Effector CD4-positive, alpha-beta T cell (primary cell): ENCODE results near the gene GPR183.

Experiments
- DNase-seq: peaks from one replicate; pipeline ENCODE4 v3.0.0-alpha.2; 2020

Gene GPR183

DNA sequence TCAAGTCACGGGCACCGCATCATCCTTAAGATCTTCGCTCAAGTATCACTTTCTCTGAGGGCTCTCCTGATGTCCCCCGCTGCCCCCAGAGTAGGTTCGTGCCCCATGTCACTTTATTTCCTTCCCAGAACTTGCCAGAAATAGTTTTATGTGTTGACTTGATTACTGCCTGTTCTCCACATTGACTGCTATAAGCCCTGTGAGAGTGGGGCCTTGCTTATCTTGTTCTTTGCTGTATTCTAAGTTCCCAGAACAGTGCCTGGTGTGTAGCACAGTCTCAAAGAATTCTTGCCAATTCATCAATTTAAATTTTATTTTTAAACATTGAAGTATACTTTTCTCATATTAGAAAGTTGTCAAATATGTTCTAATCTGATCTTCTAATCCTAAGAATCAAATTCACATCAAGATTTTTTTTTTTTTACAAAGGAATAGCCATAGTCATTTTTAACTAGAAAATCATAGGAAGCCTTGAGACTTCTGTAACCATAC, 32.1 kb upstream of the GPR183 start:
- no peak for DNase-seq

DNA sequence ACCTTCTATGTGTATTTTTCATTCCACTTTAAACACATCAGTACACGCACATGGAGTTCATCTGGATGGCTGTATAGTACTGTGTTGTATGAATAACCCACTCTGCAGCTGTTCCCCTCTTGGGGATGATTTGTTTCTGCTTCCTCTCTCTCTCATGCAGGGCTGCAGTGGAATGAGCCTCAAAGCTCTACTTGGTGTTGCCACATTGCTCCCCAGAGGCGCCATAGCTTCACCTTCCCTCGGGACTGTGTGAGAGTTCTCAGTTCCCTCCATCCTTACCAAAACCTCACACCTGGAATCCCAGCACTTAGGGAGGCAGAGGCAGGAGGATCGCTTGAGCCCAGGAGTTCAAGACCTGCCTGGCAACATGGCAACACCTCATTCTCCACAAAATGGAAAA, 28.4 kb upstream of the GPR183 start:
- no peak for DNase-seq

DNA sequence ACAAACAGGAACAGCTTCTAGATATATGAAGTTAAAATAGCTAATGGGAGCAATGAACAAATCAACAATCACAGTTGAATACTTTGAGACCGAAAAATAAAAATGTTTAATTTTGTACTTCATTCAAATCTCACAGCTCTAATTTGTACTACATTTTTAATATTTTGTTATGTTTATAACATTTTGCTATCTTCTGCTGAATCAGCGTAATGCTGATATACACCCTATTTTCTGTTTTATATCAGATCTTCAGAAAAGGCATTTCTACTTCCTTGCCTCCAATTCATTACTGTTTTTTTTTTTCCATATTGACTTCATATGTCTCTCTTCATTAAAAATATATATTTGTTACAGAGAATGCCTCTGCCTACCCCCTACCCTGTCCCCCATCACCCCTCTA, 27.9 kb upstream of the GPR183 start:
- DNase-seq = no peak

DNA sequence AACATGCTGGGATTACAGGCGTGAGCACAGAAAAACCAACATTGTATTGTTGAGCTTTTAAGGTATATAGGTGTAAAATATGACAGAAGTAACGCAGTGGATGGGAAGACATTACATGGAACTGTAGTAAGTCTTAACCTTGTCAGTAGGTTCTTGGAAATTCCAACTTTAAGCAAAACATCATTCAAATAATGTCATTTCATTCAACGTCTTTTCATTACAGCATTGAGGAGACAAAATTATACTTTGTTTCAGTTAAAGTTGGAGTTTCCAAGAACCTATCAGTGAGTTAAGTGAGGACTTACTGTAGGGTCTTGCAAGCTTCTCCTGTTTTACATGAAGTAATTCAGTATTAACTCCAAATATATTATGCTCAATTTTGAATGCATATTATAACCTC, 27.0 kb upstream of the GPR183 start:
- no peak for DNase-seq

DNA sequence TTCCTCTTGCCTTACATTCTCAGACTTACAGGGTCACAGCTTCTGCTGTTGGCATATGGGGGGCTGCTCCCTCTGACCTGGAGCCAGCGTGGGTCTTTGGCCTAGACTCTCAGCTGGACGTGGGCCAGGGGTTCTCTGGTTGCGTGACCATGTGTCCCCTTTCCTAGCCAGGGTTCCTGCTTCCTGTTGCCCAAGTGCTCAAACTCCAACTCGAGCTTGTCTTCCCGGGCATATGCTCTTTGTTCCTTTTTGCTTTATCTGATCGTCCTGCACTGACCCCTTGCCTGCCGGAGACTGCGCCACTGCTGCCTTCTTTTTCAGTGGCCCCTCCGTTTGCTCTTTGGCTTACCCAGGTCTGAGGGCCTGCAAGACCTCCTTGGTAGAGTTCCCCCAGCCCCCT, 25.3 kb upstream of the GPR183 start:
- no peak for DNase-seq

DNA sequence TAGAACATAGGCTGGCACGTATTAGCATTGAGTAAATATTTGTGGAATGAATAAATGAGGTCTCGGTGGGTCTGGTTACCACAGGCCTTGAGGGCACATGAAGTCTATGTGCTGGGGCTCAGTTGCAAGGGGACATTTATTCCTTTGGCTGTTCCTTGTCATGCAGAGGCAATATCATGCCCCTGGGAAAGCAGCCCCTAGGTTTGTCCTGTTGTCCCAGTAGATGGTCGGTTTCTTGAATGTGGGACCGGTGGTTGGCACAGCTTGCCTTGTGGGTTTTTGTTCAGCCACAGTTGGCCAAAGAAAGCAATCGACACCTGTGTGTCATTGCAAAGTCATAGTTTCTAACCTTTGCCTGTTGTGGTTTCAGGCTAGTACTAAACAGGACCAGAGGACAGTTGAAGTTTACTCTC, 24.7 kb upstream of the GPR183 start:
- no peak for DNase-seq

DNA sequence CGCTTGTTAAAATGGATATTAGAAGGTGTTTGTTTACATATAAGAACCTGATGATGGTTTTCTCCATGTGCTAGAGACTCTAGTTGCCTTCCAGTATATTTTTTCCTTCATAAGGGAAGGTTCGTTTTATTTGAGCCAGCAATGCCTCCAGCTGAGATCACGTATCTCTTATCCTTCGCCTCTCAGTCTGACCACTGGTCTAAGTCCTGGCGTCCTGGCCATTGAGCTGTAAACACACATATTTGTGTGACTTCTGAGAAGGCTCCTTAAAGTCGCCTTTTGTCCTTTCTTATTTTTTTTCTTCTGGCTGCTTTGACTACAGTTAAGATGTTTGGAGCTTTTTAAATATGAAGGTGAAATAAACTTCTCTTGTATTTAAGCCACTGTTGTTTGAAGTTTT, 23.7 kb upstream of the GPR183 start:
- no peak for DNase-seq

DNA sequence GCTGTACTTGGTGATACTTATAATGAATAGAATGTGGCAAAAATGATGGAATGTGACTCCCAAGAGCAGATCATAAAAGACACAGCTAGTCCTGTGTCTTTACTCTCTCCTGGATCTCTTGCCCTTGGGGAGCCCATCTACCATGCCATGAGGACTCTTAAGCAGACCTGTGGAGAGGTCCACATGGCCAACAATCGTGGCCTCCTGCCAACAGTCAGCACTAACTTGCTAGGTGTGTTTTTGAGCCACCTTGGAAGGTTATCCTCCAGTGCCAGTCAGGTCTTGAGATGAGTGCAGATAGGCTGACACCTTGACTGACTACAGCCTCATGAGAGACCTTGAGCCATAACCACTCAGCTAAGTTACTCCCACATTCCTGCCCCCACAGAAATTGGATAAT, 22.3 kb upstream of the GPR183 start:
- no peak for DNase-seq

DNA sequence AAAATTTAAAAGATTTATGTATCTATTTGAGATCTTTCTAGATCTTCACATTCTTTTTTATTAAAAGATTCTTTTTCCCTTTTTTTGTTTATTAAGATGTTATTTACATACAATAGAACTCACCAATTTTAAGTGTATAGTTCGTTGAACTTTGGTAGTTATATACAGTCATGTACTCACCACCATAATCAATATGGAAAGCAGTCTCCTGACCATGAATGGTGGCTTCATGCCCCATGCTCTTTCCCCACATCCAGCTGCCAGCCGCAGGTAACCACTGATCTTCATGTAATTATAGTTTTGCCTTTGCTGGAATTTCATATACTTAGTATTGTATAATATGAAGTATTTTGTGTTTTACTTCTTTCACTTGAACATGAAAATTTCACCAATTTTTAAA, 20.6 kb upstream of the GPR183 start:
- no peak for DNase-seq

DNA sequence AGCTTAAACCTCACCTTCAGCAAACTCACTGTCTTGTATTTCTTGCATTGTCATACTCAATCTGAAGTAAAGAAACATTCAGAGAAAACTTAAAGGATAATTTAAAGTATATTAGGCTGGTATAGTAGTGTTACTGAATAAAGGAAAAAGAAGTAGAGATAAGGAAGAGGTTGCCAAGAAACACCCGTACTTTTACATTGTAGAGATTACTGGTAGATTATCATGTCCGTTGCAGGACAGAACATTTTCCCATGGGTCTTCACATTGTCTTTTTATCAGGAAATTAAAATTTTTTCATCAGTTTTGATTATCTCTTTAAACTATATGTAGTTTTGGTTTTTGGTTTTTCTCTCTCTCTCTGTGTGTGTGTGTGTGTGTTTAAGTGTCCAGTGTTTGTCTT, 19.9 kb upstream of the GPR183 start:
- no peak for DNase-seq

DNA sequence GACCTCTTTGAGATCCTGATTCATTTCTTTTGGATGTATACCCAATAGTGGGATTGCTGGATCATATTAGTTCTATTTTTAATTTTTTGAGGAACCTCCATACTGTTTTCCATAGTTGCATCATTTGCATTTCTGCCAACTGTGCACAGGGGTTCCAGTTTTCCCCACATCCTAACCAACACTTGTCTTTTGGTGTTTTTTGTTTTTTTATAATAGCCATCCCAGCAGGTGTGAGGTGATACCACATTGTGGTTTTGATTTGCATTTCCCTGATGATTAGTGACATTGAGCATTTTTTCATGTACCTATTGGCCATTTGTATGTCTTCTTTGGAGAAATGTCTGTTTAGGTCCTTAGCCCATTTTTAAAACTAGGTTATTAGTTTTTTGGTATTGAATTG, 18.8 kb upstream of the GPR183 start:
- no peak for DNase-seq

DNA sequence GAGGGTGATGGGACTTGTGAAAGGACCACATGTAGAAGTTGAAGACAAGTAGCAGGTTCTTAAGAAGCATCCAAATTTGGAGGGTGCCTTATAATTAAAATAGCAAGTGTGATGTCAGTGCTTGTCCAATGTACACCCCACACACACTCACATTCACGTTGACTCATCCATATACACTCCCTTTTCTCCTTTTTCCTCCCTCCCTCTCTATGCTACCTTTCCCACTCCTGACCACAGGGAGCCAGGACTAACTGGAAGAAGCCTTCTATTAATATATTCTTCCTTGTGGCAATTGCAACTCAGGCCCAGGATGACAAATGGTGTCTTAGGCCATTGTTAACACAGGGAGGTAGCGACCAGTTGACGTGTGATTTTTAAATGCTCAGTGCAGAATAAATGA, 16.3 kb upstream of the GPR183 start:
- no peak for DNase-seq

DNA sequence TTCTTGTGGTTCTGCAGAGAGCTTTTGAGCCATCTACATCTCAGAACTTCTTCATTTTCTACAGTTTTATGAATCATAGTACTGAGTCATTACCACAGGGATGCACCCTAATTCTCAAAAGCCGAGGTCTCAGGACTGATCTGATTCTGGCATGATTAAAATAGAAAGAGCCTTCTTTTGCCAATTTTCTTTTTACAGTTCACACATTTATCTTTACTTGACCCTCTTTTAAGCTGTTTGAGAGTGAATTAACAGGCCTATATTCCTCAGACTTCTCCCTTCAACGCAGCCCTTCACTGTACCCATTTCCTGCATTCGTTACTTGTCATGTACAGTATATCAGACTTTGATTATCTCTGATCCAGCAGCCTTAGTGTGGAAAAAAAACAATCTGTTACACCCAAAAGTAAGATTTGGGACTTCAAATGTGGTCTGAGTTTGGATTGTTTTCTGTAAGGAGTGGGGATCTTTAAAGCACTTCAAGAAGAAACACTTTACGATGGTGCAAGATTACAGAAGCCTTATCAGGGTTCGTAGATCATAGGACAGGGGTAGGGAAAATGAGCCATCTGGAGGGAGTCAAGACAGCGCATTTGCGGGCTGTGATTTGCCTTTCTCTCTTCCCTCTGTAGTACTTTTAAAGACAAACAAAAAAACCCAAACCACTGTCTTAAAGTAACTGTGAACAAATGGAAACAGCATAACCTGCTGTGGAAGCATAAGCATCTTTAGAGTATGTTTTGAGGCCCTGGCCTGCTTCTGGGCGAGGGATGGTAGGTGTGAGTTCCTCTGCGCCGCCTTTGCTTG, 15.3 kb upstream of the GPR183 start:
- peak; percentile 34 for DNase-seq

DNA sequence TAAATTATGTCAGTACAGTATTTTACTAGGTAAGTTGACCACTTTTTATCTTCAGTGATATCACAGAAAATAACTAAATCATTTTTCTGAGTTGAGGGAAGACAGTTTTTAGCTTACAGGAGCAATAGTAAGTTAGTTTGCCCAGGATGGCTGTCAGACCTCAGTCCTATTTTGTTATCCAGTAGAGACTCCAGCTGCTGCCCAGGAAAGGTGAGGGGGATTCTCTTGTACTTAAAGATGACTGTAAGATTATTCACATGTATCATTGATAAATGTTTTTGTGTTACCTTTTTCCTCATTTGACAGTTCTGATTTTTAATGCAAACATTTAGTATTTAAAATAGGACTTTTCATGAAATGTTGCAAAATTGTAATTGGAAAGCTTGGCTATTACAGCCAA, 14.5 kb upstream of the GPR183 start:
- no peak for DNase-seq

DNA sequence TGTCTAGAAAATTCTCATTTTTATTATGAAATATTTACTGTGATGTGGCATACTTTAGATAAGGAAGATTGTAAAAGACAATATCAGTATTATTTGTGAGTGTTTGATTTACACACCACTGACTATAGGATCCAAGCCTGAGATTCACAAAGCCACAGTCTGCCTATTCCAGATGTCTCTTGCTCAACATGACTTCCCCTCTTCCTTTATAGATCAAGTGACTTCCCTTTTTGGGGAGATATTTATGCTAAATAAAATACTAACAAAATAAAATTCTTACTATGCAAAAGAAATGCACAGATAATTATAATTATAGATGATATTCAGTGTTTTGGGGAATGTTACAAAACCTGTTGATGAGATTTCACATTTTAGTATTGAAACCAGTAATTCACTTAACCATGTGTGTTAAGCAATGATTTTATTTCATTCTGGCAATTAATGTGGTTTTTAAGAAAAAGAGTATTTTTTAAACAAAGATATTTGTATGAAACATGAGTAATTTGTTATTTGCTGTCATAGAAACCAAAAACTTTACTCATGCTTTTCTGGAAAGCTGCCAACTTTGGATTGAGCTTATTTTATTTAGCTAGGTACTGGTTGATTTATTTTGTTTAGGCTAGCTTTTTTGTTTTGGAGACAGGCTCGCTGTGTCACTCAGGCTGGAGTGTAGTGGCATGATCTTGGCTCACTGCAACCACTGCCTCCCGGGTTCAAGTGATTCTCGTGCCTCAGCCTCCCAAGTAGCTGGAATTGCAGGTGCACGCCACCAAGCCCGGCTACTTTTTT, 13.7 kb upstream of the GPR183 start:
- DNase-seq = peak; percentile 43

DNA sequence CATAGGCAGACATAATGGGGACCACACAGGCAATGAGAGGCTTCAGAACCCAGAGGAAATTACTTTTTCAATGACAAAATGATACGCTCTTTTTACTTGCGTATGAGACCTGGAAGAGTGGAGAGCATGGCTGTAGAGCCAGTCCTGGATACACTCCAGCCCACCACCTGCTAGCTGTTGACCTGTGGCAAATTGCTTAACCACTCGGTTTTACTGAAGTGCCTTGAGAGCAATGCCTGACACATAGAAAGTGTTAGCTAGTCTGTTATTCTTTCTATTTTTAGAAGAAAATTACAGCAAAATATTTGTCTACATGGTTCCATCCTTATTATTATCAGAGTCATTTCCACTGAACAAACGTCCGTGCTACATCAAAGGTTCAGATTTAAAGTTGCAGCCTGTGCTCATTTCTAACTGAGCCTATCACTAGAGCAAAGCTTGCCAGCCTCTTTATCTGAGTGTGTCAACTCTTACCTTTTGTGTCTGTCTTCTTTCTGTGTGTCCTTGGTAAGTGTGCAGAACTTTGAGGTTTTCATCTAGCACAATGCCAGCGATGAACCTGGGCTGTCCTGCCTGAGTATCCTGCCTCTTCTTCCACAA, 9.6 kb upstream of the GPR183 start:
- no peak for DNase-seq

DNA sequence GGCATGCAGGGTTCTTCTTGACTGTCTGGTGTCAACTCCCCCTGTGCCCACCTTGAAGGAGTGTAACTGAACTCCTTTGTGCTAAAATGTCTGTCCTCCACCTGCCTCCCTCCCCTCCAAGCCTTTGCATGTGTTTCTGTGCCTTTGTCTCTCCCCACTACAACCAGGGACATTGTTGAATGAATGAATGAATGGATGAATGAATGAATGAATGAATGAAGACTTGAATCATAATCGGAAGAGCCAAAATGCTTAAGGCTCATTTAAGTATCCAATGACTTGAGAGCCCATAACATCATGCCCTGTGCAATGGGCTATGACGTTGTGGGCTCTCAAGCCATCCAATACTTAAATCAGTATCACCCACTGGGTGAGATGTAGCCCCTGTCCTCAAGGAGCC, 9.0 kb upstream of the GPR183 start:
- no peak for DNase-seq

DNA sequence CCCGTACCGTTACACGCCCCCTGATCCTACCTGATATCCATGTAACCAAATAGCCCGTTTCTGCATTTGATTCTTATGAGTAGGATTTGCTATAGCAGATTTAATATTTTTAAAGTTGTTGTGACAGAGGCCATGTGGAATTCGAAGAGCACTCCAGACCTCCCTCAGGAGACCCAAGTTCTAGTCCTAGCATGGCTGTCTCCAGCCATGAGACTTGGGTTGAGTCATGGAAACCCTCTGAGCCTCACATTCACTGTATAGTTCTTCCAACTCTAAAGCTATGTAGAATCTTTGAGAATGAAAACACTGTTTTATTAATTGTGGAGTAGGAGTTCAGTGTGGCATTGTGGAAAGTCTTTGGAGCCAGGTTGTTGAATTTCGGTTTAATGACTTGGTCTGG, 8.0 kb upstream of the GPR183 start:
- DNase-seq = no peak

DNA sequence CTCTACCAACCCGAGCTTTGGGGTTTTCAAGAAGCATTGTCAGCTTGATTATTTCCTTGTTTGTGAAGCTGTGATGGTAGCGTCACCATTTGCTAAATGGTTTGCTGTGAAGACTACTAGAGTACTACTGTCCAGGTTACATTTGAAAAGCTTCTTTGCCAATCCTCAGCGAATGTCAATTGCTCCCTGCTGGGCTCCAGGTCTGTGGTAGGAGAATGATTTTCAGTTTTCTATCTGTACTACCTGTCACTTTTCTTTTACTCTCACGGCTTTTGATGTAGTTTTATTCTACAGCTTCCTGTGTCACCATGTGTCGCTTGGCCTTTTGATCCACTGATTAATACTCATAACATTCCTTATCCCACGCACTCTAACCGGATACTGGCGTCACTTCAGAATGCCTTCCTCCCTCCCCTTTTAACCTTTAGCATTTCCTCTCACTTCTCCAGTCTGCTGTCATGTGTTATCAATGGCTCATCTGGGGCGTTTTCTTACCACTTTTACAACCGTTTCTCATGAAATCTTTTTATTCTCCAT, 7.5 kb upstream of the GPR183 start:
- DNase-seq = peak; percentile 52

DNA sequence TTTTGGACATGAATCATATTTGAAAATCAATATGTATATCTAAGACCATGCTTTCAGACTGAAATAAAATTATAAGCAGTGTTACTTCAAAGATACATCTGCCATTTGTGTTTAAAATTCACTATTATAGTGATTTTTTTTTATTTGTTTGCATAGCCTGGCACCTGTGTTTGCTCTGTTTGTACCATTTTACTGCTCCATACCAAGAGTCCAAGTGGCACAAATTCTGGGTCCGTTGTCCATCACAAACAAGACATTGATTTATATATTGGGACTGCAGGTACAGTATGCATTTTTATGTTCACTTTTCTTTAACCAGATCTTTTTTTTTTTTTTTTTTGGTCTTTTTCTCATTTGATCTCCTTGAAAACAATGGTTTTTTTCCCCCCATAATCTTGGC, 6.7 kb upstream of the GPR183 start:
- DNase-seq = no peak

DNA sequence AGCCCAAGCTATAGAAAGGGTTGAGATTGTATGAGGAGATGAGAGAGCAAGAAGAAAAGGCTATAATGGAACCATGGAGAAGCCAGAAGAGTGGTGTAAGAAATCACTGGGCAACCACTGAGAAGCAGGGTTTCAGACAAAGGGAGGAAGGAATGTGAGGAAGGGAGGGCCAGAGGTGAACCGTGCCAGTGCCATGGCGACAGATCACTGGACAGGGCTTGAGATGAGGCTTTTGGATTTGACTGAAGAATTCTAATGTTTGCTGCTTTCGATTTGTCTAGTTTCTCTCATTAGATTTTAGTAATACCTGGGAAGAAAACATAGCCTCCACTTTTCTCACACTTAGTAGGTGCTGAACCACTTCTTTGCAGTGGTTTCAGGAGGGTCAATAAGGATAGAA, 6.3 kb upstream of the GPR183 start:
- no peak for DNase-seq

DNA sequence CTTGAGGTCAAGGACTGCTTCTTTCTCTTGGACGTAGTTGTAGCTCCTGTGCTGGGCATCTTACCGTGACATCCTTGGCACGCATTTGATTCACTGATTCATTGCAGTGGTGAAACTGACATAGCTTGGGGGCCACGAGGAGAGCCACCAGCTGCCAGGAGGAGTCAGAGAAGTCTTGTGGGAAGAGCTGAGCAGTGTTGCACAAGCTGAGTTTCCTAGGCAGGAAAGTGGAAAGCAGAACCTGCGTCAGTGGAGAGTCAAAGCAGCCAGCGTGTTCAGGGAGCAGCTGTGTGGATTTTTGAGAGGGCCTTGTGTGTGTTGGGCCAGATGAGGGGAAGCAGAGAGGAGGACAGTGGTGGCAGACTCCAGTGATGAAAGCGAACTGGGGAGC, 5.3 kb upstream of the GPR183 start:
- DNase-seq = no peak

DNA sequence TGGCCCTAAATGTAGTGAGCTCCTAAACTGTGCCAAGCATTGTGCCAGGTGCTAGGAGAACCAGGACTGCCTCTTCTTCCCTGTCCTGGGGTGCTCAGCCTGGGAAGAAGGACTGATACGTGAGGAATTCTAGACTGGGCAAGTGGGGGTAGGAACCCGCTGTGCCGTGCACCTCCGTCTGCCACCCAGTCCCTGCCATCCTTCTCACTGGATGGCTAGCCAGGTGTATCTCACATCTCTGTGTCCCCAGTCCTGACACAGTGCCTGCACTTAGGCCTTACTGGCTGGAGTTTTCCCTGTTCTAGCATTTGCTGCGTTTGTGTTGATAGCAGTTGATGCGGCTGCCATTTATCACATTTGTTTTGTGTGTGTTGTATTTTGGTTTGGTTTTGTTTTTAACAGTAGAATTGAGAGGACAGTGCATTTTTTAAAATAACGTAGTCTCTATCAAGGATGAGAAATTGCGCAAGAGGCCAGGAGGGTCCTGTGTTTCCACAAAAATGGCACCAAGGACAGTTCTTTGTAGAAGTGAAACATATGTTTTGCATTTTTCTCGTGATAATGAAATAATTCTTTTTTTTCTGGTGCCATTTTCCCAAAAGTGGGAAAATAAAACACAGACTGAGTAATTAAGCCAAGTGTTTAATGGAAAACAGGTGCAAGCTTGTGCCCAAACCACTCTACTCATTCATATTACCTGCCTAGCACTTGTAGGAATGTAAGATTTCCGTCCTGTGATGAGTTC, 4.7 kb upstream of the GPR183 start:
- DNase-seq = no peak
